ENCODE measurements around the gene IL11. TPM values are rescaled to one million over a fixed set of nuclear protein-coding genes. Genes with fewer than 3 reads are reported as not detected.
A peak's percentile ranks its signal among the peaks of the same experiment; 100 is the strongest.

IL11 gene
- total and polyA plus RNA-seq, 2 of the 13 experiments (the other 11 are each of a cell fraction or from before 2014, with no cell fraction given): 2.5 to 2.9 TPM

- TF ChIP-seq FOSL2 (CRISPR knock-in tag; IDR thresholded peaks at IDR 0.05) (peak; percentile 37; the same call in 1 of the 2 replicates), HNRNPH1 (optimal IDR thresholded peaks at IDR 0.05; ENCODE audit: low read depth, low read length) (no peak), GABPB1 (CRISPR knock-in tag; IDR thresholded peaks at IDR 0.05) (peak; percentile 79; the same call in 1 of the 2 replicates), HNRNPLL (IDR thresholded peaks at IDR 0.05; ENCODE audit: low read depth, low read length, poor library complexity, severe bottlenecking) (peak; percentile 69), GATA4 (IDR thresholded peaks at IDR 0.05; ENCODE audit: borderline replicate concordance, low read depth) (no peak), SMARCE1 (IDR thresholded peaks at IDR 0.05; ENCODE audit: borderline replicate concordance) (no peak), RBFOX2 (IDR thresholded peaks at IDR 0.05; ENCODE audit: low read depth, low read length) (peak; percentile 12), TRAFD1 (CRISPR knock-in tag; IDR thresholded peaks at IDR 0.05; ENCODE audit: borderline replicate concordance) (no peak), KDM4B (CRISPR knock-in tag; IDR thresholded peaks at IDR 0.05) (peak; percentile 34; the same call in 1 of the 2 replicates), ETV6 (CRISPR knock-in tag; conservative IDR thresholded peaks at IDR 0.05) (0 out of 2 replicates have a peak, but pooled peaks have one; percentile 57), ATF1 (CRISPR knock-in tag; IDR thresholded peaks at IDR 0.05) (peak; percentile 92)
- TF ChIP-seq, protein P1, sequence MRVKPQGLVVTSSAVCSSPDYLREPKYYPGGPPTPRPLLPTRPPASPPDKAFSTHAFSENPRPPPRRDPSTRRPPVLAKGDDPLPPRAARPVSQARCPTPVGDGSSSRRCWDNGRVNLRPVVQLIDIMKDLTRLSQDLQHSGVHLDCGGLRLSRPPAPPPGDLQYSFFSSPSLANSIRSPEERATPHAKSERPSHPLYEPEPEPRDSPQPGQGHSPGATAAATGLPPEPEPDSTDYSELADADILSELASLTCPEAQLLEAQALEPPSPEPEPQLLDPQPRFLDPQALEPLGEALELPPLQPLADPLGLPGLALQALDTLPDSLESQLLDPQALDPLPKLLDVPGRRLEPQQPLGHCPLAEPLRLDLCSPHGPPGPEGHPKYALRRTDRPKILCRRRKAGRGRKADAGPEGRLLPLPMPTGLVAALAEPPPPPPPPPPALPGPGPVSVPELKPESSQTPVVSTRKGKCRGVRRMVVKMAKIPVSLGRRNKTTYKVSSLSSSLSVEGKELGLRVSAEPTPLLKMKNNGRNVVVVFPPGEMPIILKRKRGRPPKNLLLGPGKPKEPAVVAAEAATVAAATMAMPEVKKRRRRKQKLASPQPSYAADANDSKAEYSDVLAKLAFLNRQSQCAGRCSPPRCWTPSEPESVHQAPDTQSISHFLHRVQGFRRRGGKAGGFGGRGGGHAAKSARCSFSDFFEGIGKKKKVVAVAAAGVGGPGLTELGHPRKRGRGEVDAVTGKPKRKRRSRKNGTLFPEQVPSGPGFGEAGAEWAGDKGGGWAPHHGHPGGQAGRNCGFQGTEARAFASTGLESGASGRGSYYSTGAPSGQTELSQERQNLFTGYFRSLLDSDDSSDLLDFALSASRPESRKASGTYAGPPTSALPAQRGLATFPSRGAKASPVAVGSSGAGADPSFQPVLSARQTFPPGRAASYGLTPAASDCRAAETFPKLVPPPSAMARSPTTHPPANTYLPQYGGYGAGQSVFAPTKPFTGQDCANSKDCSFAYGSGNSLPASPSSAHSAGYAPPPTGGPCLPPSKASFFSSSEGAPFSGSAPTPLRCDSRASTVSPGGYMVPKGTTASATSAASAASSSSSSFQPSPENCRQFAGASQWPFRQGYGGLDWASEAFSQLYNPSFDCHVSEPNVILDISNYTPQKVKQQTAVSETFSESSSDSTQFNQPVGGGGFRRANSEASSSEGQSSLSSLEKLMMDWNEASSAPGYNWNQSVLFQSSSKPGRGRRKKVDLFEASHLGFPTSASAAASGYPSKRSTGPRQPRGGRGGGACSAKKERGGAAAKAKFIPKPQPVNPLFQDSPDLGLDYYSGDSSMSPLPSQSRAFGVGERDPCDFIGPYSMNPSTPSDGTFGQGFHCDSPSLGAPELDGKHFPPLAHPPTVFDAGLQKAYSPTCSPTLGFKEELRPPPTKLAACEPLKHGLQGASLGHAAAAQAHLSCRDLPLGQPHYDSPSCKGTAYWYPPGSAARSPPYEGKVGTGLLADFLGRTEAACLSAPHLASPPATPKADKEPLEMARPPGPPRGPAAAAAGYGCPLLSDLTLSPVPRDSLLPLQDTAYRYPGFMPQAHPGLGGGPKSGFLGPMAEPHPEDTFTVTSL (CRISPR knock-in tag; IDR thresholded peaks at IDR 0.05; ENCODE audit: borderline replicate concordance): 0 out of 2 replicates have a peak, but pooled peaks have one; percentile 12
- TF ChIP-seq, protein P2, sequence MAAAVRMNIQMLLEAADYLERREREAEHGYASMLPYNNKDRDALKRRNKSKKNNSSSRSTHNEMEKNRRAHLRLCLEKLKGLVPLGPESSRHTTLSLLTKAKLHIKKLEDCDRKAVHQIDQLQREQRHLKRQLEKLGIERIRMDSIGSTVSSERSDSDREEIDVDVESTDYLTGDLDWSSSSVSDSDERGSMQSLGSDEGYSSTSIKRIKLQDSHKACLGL (CRISPR knock-in tag; IDR thresholded peaks at IDR 0.05): peak; percentile 86
- TF ChIP-seq, protein P3, sequence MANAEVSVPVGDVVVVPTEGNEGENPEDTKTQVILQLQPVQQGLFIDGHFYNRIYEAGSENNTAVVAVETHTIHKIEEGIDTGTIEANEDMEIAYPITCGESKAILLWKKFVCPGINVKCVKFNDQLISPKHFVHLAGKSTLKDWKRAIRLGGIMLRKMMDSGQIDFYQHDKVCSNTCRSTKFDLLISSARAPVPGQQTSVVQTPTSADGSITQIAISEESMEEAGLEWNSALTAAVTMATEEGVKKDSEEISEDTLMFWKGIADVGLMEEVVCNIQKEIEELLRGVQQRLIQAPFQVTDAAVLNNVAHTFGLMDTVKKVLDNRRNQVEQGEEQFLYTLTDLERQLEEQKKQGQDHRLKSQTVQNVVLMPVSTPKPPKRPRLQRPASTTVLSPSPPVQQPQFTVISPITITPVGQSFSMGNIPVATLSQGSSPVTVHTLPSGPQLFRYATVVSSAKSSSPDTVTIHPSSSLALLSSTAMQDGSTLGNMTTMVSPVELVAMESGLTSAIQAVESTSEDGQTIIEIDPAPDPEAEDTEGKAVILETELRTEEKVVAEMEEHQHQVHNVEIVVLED (CRISPR knock-in tag; IDR thresholded peaks at IDR 0.05; ENCODE audit: borderline replicate concordance): peak; percentile 95
- TF ChIP-seq, protein P4, sequence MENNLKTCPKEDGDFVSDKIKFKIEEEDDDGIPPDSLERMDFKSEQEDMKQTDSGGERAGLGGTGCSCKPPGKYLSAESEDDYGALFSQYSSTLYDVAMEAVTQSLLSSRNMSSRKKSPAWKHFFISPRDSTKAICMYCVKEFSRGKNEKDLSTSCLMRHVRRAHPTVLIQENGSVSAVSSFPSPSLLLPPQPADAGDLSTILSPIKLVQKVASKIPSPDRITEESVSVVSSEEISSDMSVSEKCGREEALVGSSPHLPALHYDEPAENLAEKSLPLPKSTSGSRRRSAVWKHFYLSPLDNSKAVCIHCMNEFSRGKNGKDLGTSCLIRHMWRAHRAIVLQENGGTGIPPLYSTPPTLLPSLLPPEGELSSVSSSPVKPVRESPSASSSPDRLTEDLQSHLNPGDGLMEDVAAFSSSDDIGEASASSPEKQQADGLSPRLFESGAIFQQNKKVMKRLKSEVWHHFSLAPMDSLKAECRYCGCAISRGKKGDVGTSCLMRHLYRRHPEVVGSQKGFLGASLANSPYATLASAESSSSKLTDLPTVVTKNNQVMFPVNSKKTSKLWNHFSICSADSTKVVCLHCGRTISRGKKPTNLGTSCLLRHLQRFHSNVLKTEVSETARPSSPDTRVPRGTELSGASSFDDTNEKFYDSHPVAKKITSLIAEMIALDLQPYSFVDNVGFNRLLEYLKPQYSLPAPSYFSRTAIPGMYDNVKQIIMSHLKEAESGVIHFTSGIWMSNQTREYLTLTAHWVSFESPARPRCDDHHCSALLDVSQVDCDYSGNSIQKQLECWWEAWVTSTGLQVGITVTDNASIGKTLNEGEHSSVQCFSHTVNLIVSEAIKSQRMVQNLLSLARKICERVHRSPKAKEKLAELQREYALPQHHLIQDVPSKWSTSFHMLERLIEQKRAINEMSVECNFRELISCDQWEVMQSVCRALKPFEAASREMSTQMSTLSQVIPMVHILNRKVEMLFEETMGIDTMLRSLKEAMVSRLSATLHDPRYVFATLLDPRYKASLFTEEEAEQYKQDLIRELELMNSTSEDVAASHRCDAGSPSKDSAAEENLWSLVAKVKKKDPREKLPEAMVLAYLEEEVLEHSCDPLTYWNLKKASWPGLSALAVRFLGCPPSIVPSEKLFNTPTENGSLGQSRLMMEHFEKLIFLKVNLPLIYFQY (CRISPR knock-in tag; IDR thresholded peaks at IDR 0.05; ENCODE audit: borderline replicate concordance): no peak
Observed at GRCh38 chr19:55407800-55408532, 37.7 kb upstream of the IL11 start (continued).
